HEK293 (cell line): ENCODE results near the gene TIGD1.

Experiments used
- CTCF ChIA-PET: fragments of 350-600 bp; formaldehyde crosslinking; extraction: SDS; loops from one replicate; lab custom pipeline; 2021; ENCODE audit warnings: antibody characterized with exemption; lab: Yijun Ruan, JAX
- POLR2A ChIA-PET: fragments of 300-600 bp; formaldehyde crosslinking; extraction: SDS; loops from one replicate; lab custom pipeline; 2020; ENCODE audit warnings: antibody characterized with exemption, inconsistent platforms; lab: Yijun Ruan, JAX
- H3K27ac ChIP-seq: fragments of 200-500 bp; sonication (Bioruptor generic); 2 replicates; pipeline ENCODE4 v1.5.1; 2014; ENCODE audit warnings: low read depth, low read length, control low read depth, inconsistent platforms; ENCODE audit errors: extremely low read depth
- H3K36me3 ChIP-seq, 2 experiments: fragments of 200-500 bp in 1 of 2; sonication (Bioruptor generic) in 1 of 2; 1 replicate in 1 of 2; 2 replicates in 1 of 2; pipeline ENCODE4 v1.5.1; 2014 to 2017; ENCODE audit warnings: inconsistent platforms in 2 of 2, low read length in 2 of 2; ENCODE audit not compliant: control insufficient read depth in 2 of 2, insufficient read depth in 1 of 2
- H3K4me1 ChIP-seq: fragments of 200-500 bp; sonication (Bioruptor generic); 2 replicates; pipeline ENCODE4 v1.5.1; 2014; ENCODE audit warnings: mild to moderate bottlenecking, low read length, inconsistent platforms; ENCODE audit not compliant: control insufficient read depth, insufficient read depth
- H3K4me3 ChIP-seq: 2 replicates; pipeline ENCODE4 v1.5.1; 2011; ENCODE audit warnings: low read depth, mild to moderate bottlenecking, control low read depth, low read length, moderate library complexity
- H3K9me3 ChIP-seq: fragments of 200-500 bp; sonication (Bioruptor generic); 2 replicates; pipeline ENCODE4 v1.5.1; 2014; ENCODE audit warnings: low read depth, low read length, inconsistent platforms; ENCODE audit not compliant: control insufficient read depth, insufficient read depth
- GLIS2 ChIP-seq: fragments of 450-650 bp; formaldehyde crosslinking; IDR thresholded peaks from 2 replicates; pipeline ENCODE4 v1.5.1; 2016; ENCODE audit warnings: missing biosample characterization, missing genetic modification characterization
- HOXA7 ChIP-seq: sonication (generic); formaldehyde crosslinking; IDR thresholded peaks from 2 replicates; pipeline ENCODE4 v1.8.1; 2022; ENCODE audit warnings: missing genetic modification reagents, borderline replicate concordance
- KLF1 ChIP-seq: fragments of 450-650 bp; formaldehyde crosslinking; IDR thresholded peaks from 2 replicates; pipeline ENCODE4 v1.5.1; 2016; ENCODE audit warnings: missing biosample characterization, missing genetic modification characterization
- OVOL3 ChIP-seq: fragments of 450-650 bp; formaldehyde crosslinking; IDR thresholded peaks from 2 replicates; pipeline ENCODE4 v1.5.1; 2016; ENCODE audit warnings: missing biosample characterization, missing genetic modification characterization
- SP3 ChIP-seq: fragments of 450-650 bp; formaldehyde crosslinking; IDR thresholded peaks from 2 replicates; pipeline ENCODE4 v1.5.1; 2016; ENCODE audit warnings: missing biosample characterization, missing genetic modification characterization
- YY1 ChIP-seq: fragments of 450-650 bp; formaldehyde crosslinking; IDR thresholded peaks from 2 replicates; pipeline ENCODE4 v1.5.1; 2018; ENCODE audit warnings: missing biosample characterization, missing genetic modification characterization
- ZNF146 ChIP-seq: fragments of 450-650 bp; formaldehyde crosslinking; IDR thresholded peaks from 2 replicates; pipeline ENCODE4 v1.5.1; 2016; ENCODE audit warnings: missing biosample characterization, missing genetic modification characterization
- ZNF175 ChIP-seq: fragments of 450-650 bp; formaldehyde crosslinking; IDR thresholded peaks from 2 replicates; pipeline ENCODE4 v1.5.1; 2016; ENCODE audit warnings: missing biosample characterization, missing genetic modification characterization
- ZNF26 ChIP-seq: fragments of 450-650 bp; formaldehyde crosslinking; IDR thresholded peaks from 2 replicates; pipeline ENCODE4 v1.5.1; 2016; ENCODE audit warnings: missing biosample characterization, missing genetic modification characterization
- ZNF302 ChIP-seq: fragments of 450-650 bp; formaldehyde crosslinking; IDR thresholded peaks from 2 replicates; pipeline ENCODE4 v1.5.1; 2016; ENCODE audit warnings: missing biosample characterization, missing genetic modification characterization, low read depth
- ZNF324 ChIP-seq: fragments of 450-650 bp; formaldehyde crosslinking; IDR thresholded peaks from 2 replicates; pipeline ENCODE4 v1.5.1; 2016; ENCODE audit warnings: missing biosample characterization, missing genetic modification characterization
- ZNF366 ChIP-seq: fragments of 450-650 bp; formaldehyde crosslinking; conservative IDR thresholded peaks from 2 replicates; pipeline ENCODE4 v1.5.1; 2016; ENCODE audit warnings: missing biosample characterization, missing genetic modification characterization
- ZNF473 ChIP-seq: fragments of 450-650 bp; formaldehyde crosslinking; IDR thresholded peaks from 2 replicates; pipeline ENCODE4 v1.5.1; 2017; ENCODE audit warnings: missing biosample characterization, missing genetic modification characterization
- ZNF585B ChIP-seq: fragments of 450-650 bp; formaldehyde crosslinking; IDR thresholded peaks from 2 replicates; pipeline ENCODE4 v1.5.1; 2016; ENCODE audit warnings: missing biosample characterization, missing genetic modification characterization
- ZNF621 ChIP-seq: fragments of 450-650 bp; formaldehyde crosslinking; IDR thresholded peaks from 2 replicates; pipeline ENCODE4 v1.5.1; 2017; ENCODE audit warnings: missing biosample characterization, missing genetic modification characterization
- ZNF704 ChIP-seq: fragments of 450-650 bp; formaldehyde crosslinking; IDR thresholded peaks from 2 replicates; pipeline ENCODE4 v1.5.1; 2016; ENCODE audit warnings: missing biosample characterization, missing genetic modification characterization
- ZNF768 ChIP-seq: fragments of 450-650 bp; formaldehyde crosslinking; IDR thresholded peaks from 2 replicates; pipeline ENCODE4 v1.5.1; 2018; ENCODE audit warnings: missing biosample characterization, mild to moderate bottlenecking, missing genetic modification characterization
- ZXDB ChIP-seq: fragments of 450-650 bp; formaldehyde crosslinking; IDR thresholded peaks from 2 replicates; pipeline ENCODE4 v1.5.1; 2016; ENCODE audit warnings: missing biosample characterization, missing genetic modification characterization
- TF ChIP-seq, protein P1 (sequence below): fragments of 450-650 bp; formaldehyde crosslinking; IDR thresholded peaks from 2 replicates; pipeline ENCODE4 v1.5.1; 2017; ENCODE audit warnings: missing biosample characterization, mild to moderate bottlenecking, missing genetic modification characterization, moderate library complexity
- TF ChIP-seq, protein P2 (sequence below): fragments of 450-650 bp; formaldehyde crosslinking; IDR thresholded peaks from 2 replicates; pipeline ENCODE4 v1.5.1; 2016; ENCODE audit warnings: missing biosample characterization, missing genetic modification characterization

Gene TIGD1

GRCh38 chr2:232588680-232589585 lies 38.6 kb upstream of the TIGD1 start:
- H3K36me3 ChIP-seq: peaks cover 0 to 4% of the 10 kb centered on the region in 2 experiments; a peak in 1 of 3 replicates
- TF ChIP-seq GLIS2 (tag by site-specific recombination) (no peak), ZNF26 (tag by site-specific recombination) (no peak), ZNF704 (tag by site-specific recombination) (no peak), ZNF146 (tag by site-specific recombination) (no peak), ZNF473 (no peak), ZNF175 (tag by site-specific recombination) (no peak)
- ChIA-PET CTCF (no interaction called here), POLR2A (no interaction called here)
- no peaks in the 10 kb centered on the region for H3K4me1 ChIP-seq
- H3K4me3 ChIP-seq: no peak overlapping the region
- no peaks in the 10 kb centered on the region for H3K9me3 ChIP-seq
- H3K27ac ChIP-seq: no peak overlapping the region

- no peaks in the 10 kb centered on the region for H3K9me3 ChIP-seq
- peaks cover 0 to 10% of the 10 kb centered on the region in 2 experiments; a peak in 1 of 3 replicates for H3K36me3 ChIP-seq
- ChIA-PET POLR2A (no interaction called here), CTCF (no interaction called here)
- no peak overlapping the region for H3K4me3 ChIP-seq
- H3K27ac ChIP-seq: no peak overlapping the region
- TF ChIP-seq, protein P1, sequence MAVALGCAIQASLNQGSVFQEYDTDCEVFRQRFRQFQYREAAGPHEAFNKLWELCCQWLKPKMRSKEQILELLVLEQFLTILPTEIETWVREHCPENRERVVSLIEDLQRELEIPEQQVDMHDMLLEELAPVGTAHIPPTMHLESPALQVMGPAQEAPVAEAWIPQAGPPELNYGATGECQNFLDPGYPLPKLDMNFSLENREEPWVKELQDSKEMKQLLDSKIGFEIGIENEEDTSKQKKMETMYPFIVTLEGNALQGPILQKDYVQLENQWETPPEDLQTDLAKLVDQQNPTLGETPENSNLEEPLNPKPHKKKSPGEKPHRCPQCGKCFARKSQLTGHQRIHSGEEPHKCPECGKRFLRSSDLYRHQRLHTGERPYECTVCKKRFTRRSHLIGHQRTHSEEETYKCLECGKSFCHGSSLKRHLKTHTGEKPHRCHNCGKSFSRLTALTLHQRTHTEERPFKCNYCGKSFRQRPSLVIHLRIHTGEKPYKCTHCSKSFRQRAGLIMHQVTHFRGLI (tag by site-specific recombination): no peak
- TF ChIP-seq OVOL3 (tag by site-specific recombination) (no peak), ZNF585B (tag by site-specific recombination) (no peak), YY1 (tag by site-specific recombination) (no peak), ZXDB (tag by site-specific recombination) (no peak), ZNF324 (tag by site-specific recombination) (no peak), ZNF621 (tag by site-specific recombination) (no peak), ZNF366 (no peak)
- no peaks in the 10 kb centered on the region for H3K4me1 ChIP-seq
Measured at GRCh38 chr2:232588031-232588430, 37.7 kb upstream of the TIGD1 start.

DNA sequence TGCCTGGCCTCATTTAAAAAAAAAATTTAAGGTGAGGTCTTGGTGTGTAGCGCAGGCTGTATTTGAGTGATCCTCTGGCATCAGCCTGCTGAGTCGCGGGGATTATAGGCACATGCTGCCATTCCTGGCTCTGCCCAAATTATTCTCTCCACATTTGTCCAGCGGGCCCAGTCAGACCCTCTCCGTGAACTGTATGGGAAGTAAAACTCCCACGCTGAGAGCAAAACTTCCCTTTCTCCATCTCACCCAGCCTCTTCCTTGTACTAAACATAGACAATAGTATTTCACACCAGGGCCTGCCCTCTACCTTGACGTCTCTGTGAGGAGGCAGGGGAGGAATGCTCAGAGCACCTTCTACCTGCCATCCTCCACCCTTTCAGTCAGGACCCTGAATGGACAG lies 37.2 kb upstream of the TIGD1 start:
- H3K4me1 ChIP-seq: no peaks in the 10 kb centered on the region
- H3K4me3 ChIP-seq: no peak overlapping the region
- CTCF ChIA-PET: no interaction called here
- no peaks in the 10 kb centered on the region for H3K9me3 ChIP-seq
- POLR2A ChIA-PET: interaction anchor here (1.7 kb wide), 1 partner anchor 37 kb away, joined by 4 read pairs; the partner anchor contains the start of genes EIF4E2 and TIGD1
- no peak overlapping the region for H3K27ac ChIP-seq
- TF ChIP-seq KLF1 (tag by site-specific recombination): no peak
- no peak for TF ChIP-seq HOXA7 (CRISPR knock-in tag)
- TF ChIP-seq, protein P2, sequence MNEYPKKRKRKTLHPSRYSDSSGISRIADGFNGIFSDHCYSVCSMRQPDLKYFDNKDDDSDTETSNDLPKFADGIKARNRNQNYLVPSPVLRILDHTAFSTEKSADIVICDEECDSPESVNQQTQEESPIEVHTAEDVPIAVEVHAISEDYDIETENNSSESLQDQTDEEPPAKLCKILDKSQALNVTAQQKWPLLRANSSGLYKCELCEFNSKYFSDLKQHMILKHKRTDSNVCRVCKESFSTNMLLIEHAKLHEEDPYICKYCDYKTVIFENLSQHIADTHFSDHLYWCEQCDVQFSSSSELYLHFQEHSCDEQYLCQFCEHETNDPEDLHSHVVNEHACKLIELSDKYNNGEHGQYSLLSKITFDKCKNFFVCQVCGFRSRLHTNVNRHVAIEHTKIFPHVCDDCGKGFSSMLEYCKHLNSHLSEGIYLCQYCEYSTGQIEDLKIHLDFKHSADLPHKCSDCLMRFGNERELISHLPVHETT (tag by site-specific recombination): no peak
- TF ChIP-seq ZNF768 (tag by site-specific recombination): no peak
- TF ChIP-seq SP3: no peak
- no peak for TF ChIP-seq ZNF302 (tag by site-specific recombination)
- H3K36me3 ChIP-seq: peaks cover 0 to 16% of the 10 kb centered on the region in 2 experiments; a peak in 1 of 3 replicates
